K562 (cell line): ENCODE measurements around the gene SLC7A1. TPM values are rescaled to one million over a fixed set of nuclear protein-coding genes. Genes with fewer than 3 reads are reported as not detected.

Source experiments
- ATAC-seq: fragments of 200-7000 bp; cut with Tn5 transposase; 3 replicates; pipeline ENCODE4 v1.9.1; 2020; ENCODE audit warnings: moderate library complexity
- BruUV-seq: library from RNA; stranded (reverse); fragments of 400-500 nt; replicated peaks from 2 replicates; lab custom pipeline; 2021; lab: Mats Ljungman, UMichigan
- CTCF ChIA-PET: fragments of 300-600 bp; formaldehyde crosslinking; extraction: SDS; loops from one replicate; lab custom pipeline; 2021; ENCODE audit warnings: low intra/inter-chr PET ratio; lab: Yijun Ruan, JAX
- POLR2A ChIA-PET: fragments of 300-600, 350-650 bp; sonication (Branson Sonifier 250); formaldehyde crosslinking; extraction: SDS; loops from one replicate; lab custom pipeline; 2021; ENCODE audit warnings: antibody characterized with exemption, inconsistent platforms; lab: Yijun Ruan, JAX
- DNase-seq, 4 experiments: peaks; one replicate each; pipeline versions ENCODE4 v3.0.0 to v3.0.0-alpha.2; 2011 to 2018; ENCODE audit warnings: low spot score in 3 of 4, mixed read lengths in 3 of 4; ENCODE audit errors: extremely low read depth in 1 of 4
- FAIRE-seq: peaks from 2 replicates; lab custom pipeline; 2011; peaks lifted over from hg19 to GRCh38; lab: Jason Lieb, UNC
- H2AFZ ChIP-seq: 2 replicates; pipeline ENCODE4 v1.6.0; 2011; ENCODE audit warnings: low read depth, low read length, control low read depth, inconsistent platforms
- H3K27ac ChIP-seq: fragments of 200-600 bp; 3 replicates; pipeline ENCODE4 v1.8.0; 2011; ENCODE audit warnings: low read depth, mild to moderate bottlenecking, control low read depth, inconsistent platforms, low read length, moderate library complexity, mixed read lengths; ENCODE audit errors: extremely low read depth
- H3K27me3 ChIP-seq, 2 experiments: fragments of 300-600 bp in 1 of 2; 2 replicates in 1 of 2; 3 replicates in 1 of 2; pipeline versions ENCODE4 v1.6.0 to v1.8.0; 2011; ENCODE audit warnings: inconsistent platforms in 2 of 2, low read length in 2 of 2, mild to moderate bottlenecking in 1 of 2, mixed read lengths in 1 of 2, moderate library complexity in 1 of 2; ENCODE audit not compliant: control insufficient read depth in 2 of 2, insufficient read depth in 2 of 2
- H3K36me3 ChIP-seq: fragments of 300-600 bp; 3 replicates; pipeline ENCODE4 v1.8.0; 2011; ENCODE audit warnings: mild to moderate bottlenecking, low read length, inconsistent platforms; ENCODE audit not compliant: control insufficient read depth, insufficient read depth
- H3K4me1 ChIP-seq, 2 experiments: fragments of 200-600 bp in 1 of 2; replicated peaks in 1 of 2; 2 replicates in 1 of 2; 3 replicates in 1 of 2; pipeline versions ENCODE4 v1.5.1 to v1.8.0; 2011; ENCODE audit warnings: inconsistent platforms in 2 of 2, low read length in 2 of 2, mild to moderate bottlenecking in 1 of 2, mixed read lengths in 1 of 2, moderate library complexity in 1 of 2; ENCODE audit not compliant: control insufficient read depth in 2 of 2, insufficient read depth in 2 of 2
- H3K4me2 ChIP-seq: 2 replicates; pipeline ENCODE4 v1.6.1; 2011; ENCODE audit warnings: low read length, control low read depth, inconsistent platforms, mixed read lengths; ENCODE audit not compliant: insufficient read depth
- H3K4me3 ChIP-seq: fragments of 200-600 bp; sonication (generic), shearing (Covaris generic); 2 replicates; pipeline ENCODE4 v1.5.1; 2016; ENCODE audit warnings: control low read depth, inconsistent platforms
- H3K79me2 ChIP-seq: fragments of 200-600 bp; 3 replicates; pipeline ENCODE4 v1.8.0; 2011; ENCODE audit warnings: low read length, inconsistent platforms; ENCODE audit not compliant: control insufficient read depth, insufficient read depth
- H3K9ac ChIP-seq, 2 experiments: 2 replicates each; pipeline versions ENCODE4 v1.6.0 to v1.6.1; 2011; ENCODE audit warnings: low read depth in 2 of 2, low read length in 2 of 2, control low read depth in 1 of 2, inconsistent platforms in 1 of 2, mild to moderate bottlenecking in 1 of 2, mixed read lengths in 1 of 2; ENCODE audit not compliant: insufficient read depth in 1 of 2
- H3K9me1 ChIP-seq: one replicate; pipeline ENCODE4 v1.6.0; 2011; ENCODE audit warnings: inconsistent platforms, mild to moderate bottlenecking, low read length, moderate library complexity; ENCODE audit not compliant: control insufficient read depth, insufficient read depth
- H3K9me3 ChIP-seq: replicated peaks from 2 replicates; pipeline ENCODE4 v1.5.1; 2011; ENCODE audit warnings: low read depth, low read length, inconsistent platforms; ENCODE audit not compliant: control insufficient read depth, insufficient read depth
- H4K20me1 ChIP-seq: replicated peaks from 2 replicates; pipeline ENCODE4 v1.6.1; 2011; ENCODE audit warnings: low read length, inconsistent platforms, mixed read lengths; ENCODE audit not compliant: control insufficient read depth, insufficient read depth
- BRD4 ChIP-seq: fragments of 200-600 bp; sonication (generic); IDR thresholded peaks from 2 replicates; pipeline ENCODE4 v1.6.1; 2017; ENCODE audit warnings: inconsistent platforms
- FIP1L1 ChIP-seq: fragments of 200-400 bp; formaldehyde crosslinking; IDR thresholded peaks from 2 replicates; pipeline ENCODE4 v1.6.1; 2018; ENCODE audit warnings: mild to moderate bottlenecking, low read depth, low read length; ENCODE audit not compliant: poor library complexity, severe bottlenecking
- GABPB1 ChIP-seq: sonication (generic); formaldehyde crosslinking; IDR thresholded peaks from 2 replicates; pipeline ENCODE4 v1.8.0; 2022; ENCODE audit warnings: mild to moderate bottlenecking, missing genetic modification reagents
- LARP7 ChIP-seq: fragments of 450-650 bp; IDR thresholded peaks from 2 replicates; pipeline ENCODE4 v1.6.1; 2016
- SMAD4 ChIP-seq: fragments of 250-450 bp; sonication (Bioruptor Pico); conservative IDR thresholded peaks from 2 replicates; pipeline ENCODE4 v1.8.0; 2021; ENCODE audit warnings: inconsistent platforms, mild to moderate bottlenecking, moderate library complexity
- ZSCAN29 ChIP-seq: fragments of 450-650 bp; IDR thresholded peaks from 2 replicates; pipeline ENCODE4 v1.6.1; 2017
- WGBS: fragments of 100-300 bp; shearing (Covaris generic); methylation state at CpG from one replicate; pipeline ENCODE4 v1.1.6; 2016; ENCODE audit warnings: low coverage, mixed read lengths; ENCODE audit not compliant: insufficient coverage; ENCODE audit errors: missing lambda C conversion rate; 5-methylcytosine and 5-hydroxymethylcytosine counted together
- in situ Hi-C: fragments of 300-500 bp; cut with MboI; formaldehyde crosslinking; loops from 4 replicates; pipeline ENCODE4 v1.15.0; 2018; ENCODE audit warnings: inconsistent platforms, mixed read lengths
- intact Hi-C: fragments of 100-400 bp; cut with micrococcal nuclease; formaldehyde crosslinking; loops from 2 replicates; pipeline ENCODE4 v1.14.2; 2022
- polyA plus RNA-seq, 8 experiments: library from polyadenylated mRNA; depleted of rRNA in 4 of 8; stranded (reverse) in 5 of 8; unstranded in 3 of 8; fragments of >200 nt; fragmentation: Nextera tagmentation in 2 of 8; fragmentation: Illumina TruSeq in 1 of 8; extraction: Ambion mirVana in 2 of 8; extraction: Trizol in 1 of 8; gene quantifications; 2 replicates each; pipeline versions ENCODE4 v1.2.1 to v1.2.3, GENCODE V29; 2011 to 2014; ENCODE audit warnings: inconsistent platforms in 1 of 8, missing spikeins in 1 of 8
- total RNA-seq, 7 experiments: library from RNA; depleted of rRNA in 6 of 7; stranded (reverse); fragments of >200 nt in 6 of 7; fragmentation: Illumina TruSeq in 2 of 7; extraction: Trizol in 2 of 7; gene quantifications; 2 replicates each; pipeline versions ENCODE4 v1.2.1 to v1.2.3, GENCODE V29; 2011 to 2021; ENCODE audit warnings: low replicate concordance in 1 of 7
- TF ChIP-seq, protein P1 (sequence below): fragments of 450-650 bp; IDR thresholded peaks from 2 replicates; pipeline ENCODE4 v1.6.1; 2016; ENCODE audit warnings: low read depth, mild to moderate bottlenecking, moderate library complexity
- TF ChIP-seq, protein P2 (sequence below): fragments of 450-650 bp; IDR thresholded peaks from 2 replicates; pipeline ENCODE4 v1.7.0; 2016; ENCODE audit warnings: borderline replicate concordance

The SLC7A1 gene
- total and polyA plus RNA-seq, 9 of the 15 experiments (the other 6 are each of a cell fraction or from before 2014, with no cell fraction given), result 3.3 to 69.7 (median 10.8) TPM

DNA sequence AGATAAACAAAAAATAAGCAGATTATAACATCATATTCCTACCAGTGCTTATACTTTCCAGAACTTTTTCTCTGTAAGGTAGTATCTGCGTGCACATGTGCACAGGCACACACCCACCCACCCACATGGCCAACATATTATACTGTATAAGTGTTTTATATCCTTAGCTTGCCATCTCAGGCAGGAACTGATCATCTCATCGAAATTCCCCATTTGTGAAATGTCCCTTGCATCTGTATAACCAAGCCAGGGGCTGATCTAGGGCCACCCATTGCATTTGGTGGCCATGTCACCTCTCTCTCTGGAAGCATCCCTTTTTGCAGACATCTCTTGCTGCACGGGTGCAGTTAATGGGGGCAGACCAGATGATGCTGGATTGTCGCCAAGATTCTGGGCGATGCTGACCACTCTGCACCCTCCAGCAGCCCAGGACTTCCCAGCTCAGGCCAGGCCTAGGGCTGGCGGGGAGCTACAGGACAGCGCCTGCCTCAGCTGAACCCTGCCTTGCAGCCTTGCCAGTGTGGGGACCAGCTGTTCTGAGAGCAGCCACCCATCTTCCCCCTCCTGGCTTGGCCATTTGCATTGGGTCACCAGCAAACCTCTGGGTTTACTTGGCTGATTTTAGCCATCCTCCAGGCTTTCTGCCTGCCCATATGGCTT, 95.9 kb downstream of the SLC7A1 start:
- intact Hi-C loops (no loop called here), in situ Hi-C loops (no loop called here)
- Histone ChIP-seq H3K27ac (no peak overlapping the region), H3K4me3 (no peak overlapping the region), H3K4me2 (no peak overlapping the region), H3K36me3 (no peaks in the 10 kb centered on the region), H3K9me3 (no peaks in the 10 kb centered on the region), H2AFZ (no peak overlapping the region), H3K79me2 (no peaks in the 10 kb centered on the region), H3K4me1 (peaks cover 0 to 4% of the 10 kb centered on the region in 2 experiments; a peak in 1 of 5 replicates), H3K9ac (no peak overlapping the region), H3K9me1 (no peaks in the 10 kb centered on the region), H4K20me1 (no peaks in the 10 kb centered on the region), H3K27me3 (peaks cover 0 to 63% of the 10 kb centered on the region in 2 experiments; a peak in 2 of 5 replicates)
- FAIRE-seq (no peak), DNase-seq (no peak), ATAC-seq (no peak)
- BruUV-seq, result no TSS peak
- whole genome bisulfite sequencing, result 0% methylated on average over 7 of the region's 7 CpGs
- ChIA-PET CTCF (no interaction called here), POLR2A (no interaction called here)
- TF ChIP-seq BRD4 (no peak), FIP1L1 (no peak), LARP7 (no peak), ZSCAN29 (no peak), SMAD4 (no peak), GABPB1 (CRISPR knock-in tag) (no peak)
- TF ChIP-seq, protein P1, sequence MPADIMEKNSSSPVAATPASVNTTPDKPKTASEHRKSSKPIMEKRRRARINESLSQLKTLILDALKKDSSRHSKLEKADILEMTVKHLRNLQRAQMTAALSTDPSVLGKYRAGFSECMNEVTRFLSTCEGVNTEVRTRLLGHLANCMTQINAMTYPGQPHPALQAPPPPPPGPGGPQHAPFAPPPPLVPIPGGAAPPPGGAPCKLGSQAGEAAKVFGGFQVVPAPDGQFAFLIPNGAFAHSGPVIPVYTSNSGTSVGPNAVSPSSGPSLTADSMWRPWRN, result no peak
- TF ChIP-seq, protein P2, sequence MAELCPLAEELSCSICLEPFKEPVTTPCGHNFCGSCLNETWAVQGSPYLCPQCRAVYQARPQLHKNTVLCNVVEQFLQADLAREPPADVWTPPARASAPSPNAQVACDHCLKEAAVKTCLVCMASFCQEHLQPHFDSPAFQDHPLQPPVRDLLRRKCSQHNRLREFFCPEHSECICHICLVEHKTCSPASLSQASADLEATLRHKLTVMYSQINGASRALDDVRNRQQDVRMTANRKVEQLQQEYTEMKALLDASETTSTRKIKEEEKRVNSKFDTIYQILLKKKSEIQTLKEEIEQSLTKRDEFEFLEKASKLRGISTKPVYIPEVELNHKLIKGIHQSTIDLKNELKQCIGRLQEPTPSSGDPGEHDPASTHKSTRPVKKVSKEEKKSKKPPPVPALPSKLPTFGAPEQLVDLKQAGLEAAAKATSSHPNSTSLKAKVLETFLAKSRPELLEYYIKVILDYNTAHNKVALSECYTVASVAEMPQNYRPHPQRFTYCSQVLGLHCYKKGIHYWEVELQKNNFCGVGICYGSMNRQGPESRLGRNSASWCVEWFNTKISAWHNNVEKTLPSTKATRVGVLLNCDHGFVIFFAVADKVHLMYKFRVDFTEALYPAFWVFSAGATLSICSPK, result no peak
